ENCODE results near the gene IPMK. TPM values are rescaled to one million over a fixed set of nuclear protein-coding genes. Genes with fewer than 3 reads are reported as not detected.

The IPMK gene
- total RNA-seq = 6.7 and 8.5 TPM in 2 replicates

GRCh38 chr10:58267713-58268453 is at the start of gene IPMK:
TSS of gene IPMK (minus strand) at chr10:58267894. CDS start at chr10:58267611, 283 bp downstream.

DNA sequence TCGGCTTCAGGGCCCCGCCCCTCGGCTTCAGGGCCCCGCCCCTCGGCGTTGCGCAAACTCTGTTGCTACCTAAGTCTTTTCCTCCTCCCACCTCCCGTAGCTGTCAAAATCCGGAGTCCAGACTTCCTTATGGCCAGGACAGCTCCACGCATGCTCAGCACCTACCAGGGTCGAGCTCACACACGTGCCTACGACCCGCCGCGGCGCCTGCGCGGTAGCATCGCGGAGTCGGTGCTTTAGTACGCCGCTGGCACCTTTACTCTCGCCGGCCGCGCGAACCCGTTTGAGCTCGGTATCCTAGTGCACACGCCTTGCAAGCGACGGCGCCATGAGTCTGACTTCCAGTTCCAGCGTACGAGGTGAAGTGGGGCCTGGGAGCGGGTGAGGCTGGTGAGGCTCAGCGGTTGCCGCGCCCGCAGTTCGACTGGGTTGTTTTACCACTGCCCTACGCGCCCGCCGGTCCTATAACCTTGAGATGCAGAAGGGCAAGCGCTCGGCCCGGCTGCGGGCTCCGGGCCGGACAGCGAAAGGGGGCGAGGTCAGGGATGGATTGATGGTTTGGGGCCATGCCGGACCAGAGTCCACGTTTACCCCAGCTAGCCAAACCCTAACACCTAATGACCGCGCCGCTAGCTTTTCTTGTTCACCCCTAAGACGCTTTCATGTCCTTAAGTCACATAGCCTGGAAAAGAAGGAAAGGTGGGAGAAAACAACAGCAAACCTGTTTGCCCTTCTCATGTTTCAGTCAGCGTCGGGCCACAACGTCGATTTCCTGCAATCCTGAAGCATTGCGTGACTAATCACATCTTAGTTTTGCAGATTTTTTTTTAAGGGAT is 1.5 kb upstream of the IPMK start, which contains the start of gene CISD1:
CISD1 (plus strand) TSS at position 217 of the 836 bp plus-strand sequence; CDS start at position 329, 112 bp downstream.

Other genes with a start within 250 kb of the IPMK start
- 21.0 and 22.4 TPM in 2 replicates for gene CISD1, start 1.3 kb upstream of the IPMK start, total RNA-seq
- gene UBE2D1, start 67.1 kb upstream of the IPMK start, total RNA-seq = 10.0 and 12.3 TPM in 2 replicates
- 13.0 and 18.7 TPM in 2 replicates for gene TFAM, start 117.5 kb upstream of the IPMK start, total RNA-seq
- 78.2 and 124 TPM in 2 replicates for gene BICC1, start 245.0 kb upstream of the IPMK start, total RNA-seq